HPDE6-E6E7 (cell line): Measurements from ENCODE around the gene PC.
"Not testable (repeated sequence)": the region's sequence is repeated elsewhere in the genome, so short reads cannot be mapped to it uniquely, and the experiment has no call there.

Source experiments
- DNase-seq: peaks from one replicate; pipeline ENCODE4 v3.0.0; 2011; ENCODE audit warnings: missing footprints; ENCODE audit errors: extremely low spot score

The PC gene

DNA sequence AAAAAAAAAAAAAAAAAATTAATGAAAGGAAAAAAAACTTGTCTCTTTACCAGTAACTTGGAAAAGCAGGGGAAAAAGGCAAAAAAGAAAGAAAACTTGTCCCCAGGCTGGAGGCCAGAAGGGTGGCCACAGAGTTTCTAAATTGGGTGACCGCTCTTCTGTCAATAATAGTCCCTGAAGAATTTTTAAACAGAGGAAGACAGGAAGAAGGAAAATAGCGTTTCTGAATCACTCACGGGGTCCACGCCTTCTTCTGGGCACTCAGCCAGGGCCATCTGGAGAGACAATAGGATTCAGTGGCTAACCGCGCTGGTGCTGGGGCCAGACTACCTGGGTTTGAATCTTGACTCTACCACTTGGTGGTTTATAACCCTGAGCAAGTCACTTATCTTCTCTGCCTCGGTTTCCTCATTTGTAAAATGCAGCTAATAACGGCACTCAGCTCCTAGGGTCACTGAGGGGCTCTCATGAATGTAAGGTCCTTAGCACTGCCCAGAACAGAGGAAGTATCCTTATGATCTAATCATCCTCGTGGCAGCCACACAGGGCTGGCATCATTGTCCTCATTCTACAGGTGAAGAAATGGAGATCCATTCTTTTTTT, 23.9 kb upstream of the PC start:
- DNase-seq = peak; percentile 59

GRCh38 chr11:66979336-66979980, 21.3 kb upstream of the PC start:
- DNase-seq = no peak

DNA sequence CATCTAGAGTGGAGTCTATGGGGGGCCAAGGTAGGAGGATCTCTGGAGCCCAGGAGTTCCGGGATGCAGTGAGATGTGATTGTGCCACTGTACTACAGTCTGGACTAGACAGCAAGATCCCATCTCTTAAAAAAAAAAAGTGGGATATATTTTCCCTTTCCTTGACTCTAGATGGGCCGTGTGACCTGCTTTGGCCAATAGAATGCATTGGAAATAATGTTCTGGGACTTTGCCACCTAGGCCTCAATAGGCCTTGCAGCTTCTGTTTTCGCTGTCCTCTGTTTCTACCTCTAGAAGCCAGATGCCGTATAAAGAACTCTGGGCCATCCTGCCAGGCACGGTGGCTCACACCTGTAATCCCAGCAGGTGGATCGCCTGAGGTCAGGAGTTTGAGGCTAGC, 20.5 kb upstream of the PC start:
- DNase-seq = no peak

DNA sequence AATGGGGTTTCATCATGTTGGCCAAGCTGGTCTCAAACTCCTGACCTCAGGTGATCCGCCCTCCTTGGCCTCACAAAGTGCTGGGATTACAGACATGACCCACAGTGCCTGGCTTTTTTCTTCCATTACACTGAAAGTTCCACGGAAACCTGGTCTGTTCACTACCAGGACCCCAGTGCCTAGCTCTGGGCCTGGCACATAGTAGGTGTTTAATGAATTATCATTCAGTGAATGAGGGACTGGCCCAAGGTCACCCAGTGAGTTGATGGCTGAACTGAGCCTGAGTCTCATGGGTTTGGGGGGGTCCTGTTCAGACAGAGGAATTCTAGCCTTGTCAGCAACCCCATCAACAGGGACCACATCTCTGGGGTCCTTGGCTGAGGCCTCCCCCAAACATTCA, 20.0 kb upstream of the PC start:
- no peak for DNase-seq

- DNase-seq = no peak
These were observed 18.7 kb upstream of the PC start for GRCh38 chr11:66976925-66977324.

GRCh38 chr11:66976028-66976467, 17.9 kb upstream of the PC start:
- DNase-seq = no peak

GRCh38 chr11:66975405-66976027, 17.3 kb upstream of the PC start:
- no peak for DNase-seq

GRCh38 chr11:66974724-66975404, 16.7 kb upstream of the PC start, which contains the start of gene C11orf86:
Gene C11orf86, plus strand, starts transcription at chr11:66975304. Its CDS starts 59 bp downstream, at chr11:66975363.
- no peak for DNase-seq

GRCh38 chr11:66973956-66974580, 15.9 kb upstream of the PC start:
- no peak for DNase-seq

- DNase-seq = no peak
These were observed 13.3 kb upstream of the PC start for GRCh38 chr11:66971488-66971887.

DNA sequence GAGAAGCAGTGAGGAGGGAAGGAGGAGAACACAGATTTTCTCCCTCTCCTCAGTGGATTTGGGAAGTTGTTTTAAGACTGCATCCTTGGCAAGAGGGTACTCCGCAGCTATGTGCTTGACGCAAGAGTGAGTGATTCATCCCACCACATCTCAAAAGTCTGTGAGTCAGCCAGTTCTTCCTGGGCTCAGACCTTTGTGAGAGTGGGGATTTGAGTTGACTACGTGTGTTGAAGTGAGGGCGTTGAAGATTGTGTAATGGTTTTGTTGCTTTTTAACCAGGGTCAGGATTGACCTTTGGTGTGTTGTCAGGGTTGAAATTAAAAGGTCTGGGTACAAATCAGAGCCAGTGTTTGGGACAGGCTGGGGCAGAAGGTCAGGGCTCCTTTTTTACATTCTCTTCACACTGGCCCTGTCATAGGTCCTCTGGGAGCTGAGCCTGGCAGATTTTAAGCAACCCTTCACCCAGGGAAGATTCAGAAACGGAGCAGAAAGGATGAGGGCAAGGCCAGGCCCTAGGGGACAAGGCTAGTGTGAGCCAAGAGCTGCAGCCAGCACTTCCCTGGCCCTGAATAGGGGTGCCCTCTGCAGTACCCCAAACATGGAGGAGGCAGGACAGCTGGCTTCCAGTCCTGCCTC, 12.7 kb upstream of the PC start:
- peak; percentile 96 for DNase-seq

- no peak for DNase-seq
These were observed 12.2 kb upstream of the PC start for GRCh38 chr11:66970371-66970806.

GRCh38 chr11:66969584-66970225, 11.5 kb upstream of the PC start:
- DNase-seq = no peak

DNA sequence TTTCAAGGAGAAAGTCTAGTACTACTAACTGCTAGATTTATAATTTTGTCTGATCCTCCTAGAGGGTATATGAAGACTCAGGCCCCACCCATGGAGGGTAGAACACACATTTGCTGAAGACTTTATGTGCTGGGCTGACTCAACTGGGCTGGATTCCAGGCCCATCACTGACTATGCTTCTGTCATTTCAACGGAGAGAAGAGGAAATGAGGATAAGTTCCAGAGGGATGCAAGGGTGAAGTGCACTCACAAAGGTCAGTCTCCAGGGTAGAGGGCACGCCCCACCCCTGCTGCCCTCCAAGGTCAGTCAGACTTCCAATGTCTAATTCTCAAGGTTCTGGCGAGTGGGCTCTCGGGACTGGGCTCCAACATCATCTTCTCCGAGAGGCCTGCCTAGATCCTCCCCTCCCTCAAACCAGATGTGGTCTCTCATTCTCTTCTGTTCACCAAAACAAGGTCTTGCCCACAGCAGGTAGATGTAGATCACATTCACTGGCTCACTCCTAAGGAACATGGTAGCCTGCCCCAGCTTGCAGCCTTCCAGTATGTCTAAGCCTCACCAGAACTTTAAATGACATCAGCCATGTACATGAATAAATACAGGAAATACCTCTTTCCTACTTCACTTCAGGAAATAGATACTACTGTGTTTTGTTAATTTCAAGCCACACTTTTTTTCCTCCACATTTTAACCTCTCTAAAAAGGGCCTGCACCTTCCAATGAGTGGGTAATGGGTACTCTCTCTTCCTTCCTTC, 9.7 kb upstream of the PC start:
- DNase-seq = no peak

GRCh38 chr11:66966351-66966750, 8.2 kb upstream of the PC start:
- no peak for DNase-seq

GRCh38 chr11:66964495-66964894, 6.3 kb upstream of the PC start:
- no peak for DNase-seq

GRCh38 chr11:66962801-66963200, 4.6 kb upstream of the PC start:
- DNase-seq = no peak

- no peak for DNase-seq
These were observed 4.1 kb upstream of the PC start for GRCh38 chr11:66962247-66962646.

- not testable (repeated sequence) for DNase-seq
These were observed 3.6 kb upstream of the PC start for GRCh38 chr11:66961691-66962213.

DNA sequence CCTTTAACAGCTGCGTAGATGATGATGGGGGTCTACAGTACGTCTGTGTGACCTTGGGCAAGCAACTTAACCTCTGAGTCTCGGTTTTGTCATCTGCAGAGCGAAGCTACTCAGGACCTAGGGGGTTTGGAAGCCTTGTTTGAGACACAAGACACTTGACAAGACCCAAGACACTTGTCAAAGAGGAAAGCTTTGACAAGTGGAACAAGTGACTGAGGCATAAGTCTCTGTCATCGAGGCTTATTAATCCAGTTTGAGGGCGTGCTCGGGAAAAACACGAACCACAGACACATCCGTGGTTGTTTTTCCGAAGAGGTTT, 732 bp upstream of the PC start:
- no peak for DNase-seq

GRCh38 chr11:66957971-66958231, 282 bp downstream of the PC start:
- DNase-seq = no peak
